Measurements from ENCODE around the gene ZNF428.

GRCh38 chr19:43625918-43626579, 6.6 kb upstream of the ZNF428 start:
- TF ChIP-seq POLR2A (IDR thresholded peaks at IDR 0.05; ENCODE audit: low read depth, low read length), result no peak
- TF ChIP-seq TAF1 (IDR thresholded peaks at IDR 0.05; ENCODE audit: low read depth, low read length), result no peak
- no peak for TF ChIP-seq POLR2AphosphoS5 (IDR thresholded peaks at IDR 0.05; ENCODE audit: low read depth, low read length)
- TF ChIP-seq POU2F2 (IDR thresholded peaks at IDR 0.05; ENCODE audit: low read depth, low read length), result no peak

All from GM12891 (cell line).